HuH-7.5 (cell line): ENCODE data around the gene UTS2R.
"Not testable (repeated sequence)": the region's sequence is repeated elsewhere in the genome, so short reads cannot be mapped to it uniquely, and the experiment has no call there.

ENCODE experiments used
- DNase-seq: peaks from one replicate; pipeline ENCODE4 v3.0.0; 2011; ENCODE audit warnings: low spot score

The UTS2R gene

GRCh38 chr17:82408938-82409318 lies 37.4 kb downstream of the UTS2R start:
- no peak for DNase-seq

GRCh38 chr17:82410014-82410716 lies 38.6 kb downstream of the UTS2R start:
- no peak for DNase-seq

GRCh38 chr17:82411396-82412053 lies 40.0 kb downstream of the UTS2R start:
- no peak for DNase-seq

GRCh38 chr17:82412081-82412480 lies 40.5 kb downstream of the UTS2R start:
- not testable (repeated sequence) for DNase-seq

- no peak for DNase-seq
Measured at GRCh38 chr17:82412535-82413520, 41.3 kb downstream of the UTS2R start.

- peak; percentile 94 for DNase-seq
Measured at GRCh38 chr17:82414548-82415281, 43.1 kb downstream of the UTS2R start.

- no peak for DNase-seq
Measured at GRCh38 chr17:82415336-82415735, 43.8 kb downstream of the UTS2R start.

- no peak for DNase-seq
Measured at GRCh38 chr17:82415786-82416185, 44.2 kb downstream of the UTS2R start.

- no peak for DNase-seq
Measured at GRCh38 chr17:82416264-82416663, 44.7 kb downstream of the UTS2R start.

- no peak for DNase-seq
Measured at GRCh38 chr17:82416771-82417170, 45.2 kb downstream of the UTS2R start.

GRCh38 chr17:82418001-82418986 lies 46.7 kb downstream of the UTS2R start, which contains the start of the genes HEXD and OGFOD3:
Gene HEXD (plus strand): TSS chr17:82418347. CDS start chr17:82419800, 1,453 bp downstream.
Gene OGFOD3 (minus strand): TSS chr17:82418586. CDS start chr17:82418485, 101 bp downstream.
- DNase-seq, result peak; percentile 93

- DNase-seq, result no peak
Measured at GRCh38 chr17:82419540-82419939, 48.0 kb downstream of the UTS2R start.

GRCh38 chr17:82424001-82424862 lies 52.7 kb downstream of the UTS2R start:
- DNase-seq, result peak; percentile 57

- DNase-seq, result no peak
Measured at GRCh38 chr17:82424863-82425159, 53.2 kb downstream of the UTS2R start.
